Kidney epithelial cell (primary cell): ENCODE results near the gene SLC8A1. TPM values are rescaled to one million over a fixed set of nuclear protein-coding genes. Genes with fewer than 3 reads are reported as not detected.
"Not testable (repeated sequence)": the region's sequence is repeated elsewhere in the genome, so short reads cannot be mapped to it uniquely, and the experiment has no call there.

ENCODE experiments used
- DNase-seq: peaks from one replicate; pipeline ENCODE4 v3.0.0-alpha.2; 2010; ENCODE audit warnings: low read depth
- H3K27me3 ChIP-seq: 2 replicates; pipeline ENCODE4 v1.6.0; 2011; ENCODE audit warnings: low read length; ENCODE audit not compliant: control insufficient read depth, insufficient read depth
- H3K36me3 ChIP-seq: 2 replicates; pipeline ENCODE4 v1.5.1; 2011; ENCODE audit warnings: low read length; ENCODE audit not compliant: control insufficient read depth, insufficient read depth
- H3K4me3 ChIP-seq: 2 replicates; pipeline ENCODE4 v1.5.1; 2011; ENCODE audit warnings: low read depth, mild to moderate bottlenecking, control low read depth, low read length
- total RNA-seq: library from RNA; depleted of rRNA; stranded (reverse); fragments of >200 nt; gene quantifications from 2 replicates; pipeline ENCODE4 v1.2.3, GENCODE V29; 2015
- TF ChIP-seq, protein P1 (sequence below): IDR thresholded peaks from 2 replicates; pipeline ENCODE4 v1.5.1; 2011; ENCODE audit warnings: mild to moderate bottlenecking, moderate library complexity, low read length, control low read depth, inconsistent platforms; ENCODE audit not compliant: insufficient read depth, poor library complexity, severe bottlenecking

SLC8A1 gene
- total RNA-seq, 1 donor from 2014 or later: 3.2 TPM

GRCh38 chr2:40090044-40090443, 361.8 kb downstream of the SLC8A1 start:
- Histone ChIP-seq H3K27me3 (no peaks in the 10 kb centered on the region), H3K36me3 (no peaks in the 10 kb centered on the region), H3K4me3 (no peak overlapping the region)
- no peak for DNase-seq
- TF ChIP-seq, protein P1, sequence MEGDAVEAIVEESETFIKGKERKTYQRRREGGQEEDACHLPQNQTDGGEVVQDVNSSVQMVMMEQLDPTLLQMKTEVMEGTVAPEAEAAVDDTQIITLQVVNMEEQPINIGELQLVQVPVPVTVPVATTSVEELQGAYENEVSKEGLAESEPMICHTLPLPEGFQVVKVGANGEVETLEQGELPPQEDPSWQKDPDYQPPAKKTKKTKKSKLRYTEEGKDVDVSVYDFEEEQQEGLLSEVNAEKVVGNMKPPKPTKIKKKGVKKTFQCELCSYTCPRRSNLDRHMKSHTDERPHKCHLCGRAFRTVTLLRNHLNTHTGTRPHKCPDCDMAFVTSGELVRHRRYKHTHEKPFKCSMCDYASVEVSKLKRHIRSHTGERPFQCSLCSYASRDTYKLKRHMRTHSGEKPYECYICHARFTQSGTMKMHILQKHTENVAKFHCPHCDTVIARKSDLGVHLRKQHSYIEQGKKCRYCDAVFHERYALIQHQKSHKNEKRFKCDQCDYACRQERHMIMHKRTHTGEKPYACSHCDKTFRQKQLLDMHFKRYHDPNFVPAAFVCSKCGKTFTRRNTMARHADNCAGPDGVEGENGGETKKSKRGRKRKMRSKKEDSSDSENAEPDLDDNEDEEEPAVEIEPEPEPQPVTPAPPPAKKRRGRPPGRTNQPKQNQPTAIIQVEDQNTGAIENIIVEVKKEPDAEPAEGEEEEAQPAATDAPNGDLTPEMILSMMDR: no peak

DNA sequence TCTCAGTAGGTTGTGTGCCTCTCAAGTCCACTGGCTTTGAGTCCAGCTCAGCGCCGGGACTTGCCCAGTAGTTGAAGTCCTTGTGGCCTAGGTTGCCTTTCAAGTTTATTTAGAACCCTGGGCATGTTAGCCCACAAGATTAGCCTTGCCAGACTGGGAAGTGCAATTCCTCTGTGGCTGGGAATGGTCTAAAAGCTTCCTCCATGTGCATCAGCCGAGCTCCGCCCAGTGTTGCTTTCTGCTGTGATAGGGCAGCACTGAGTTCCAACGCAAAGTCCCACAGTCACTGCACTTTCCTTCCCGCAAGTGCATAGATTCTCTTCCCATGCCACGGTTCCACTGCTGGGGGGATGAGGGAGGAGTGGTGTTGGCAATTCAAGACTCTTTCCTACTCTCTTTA, 364.0 kb downstream of the SLC8A1 start:
- TF ChIP-seq, protein P1: no peak
- no peak overlapping the region for H3K4me3 ChIP-seq
- DNase-seq: no peak
- H3K27me3 ChIP-seq: no peaks in the 10 kb centered on the region
- no peaks in the 10 kb centered on the region for H3K36me3 ChIP-seq

GRCh38 chr2:40087434-40087833, 364.5 kb downstream of the SLC8A1 start:
- DNase-seq: no peak
- Histone ChIP-seq H3K36me3 (no peaks in the 10 kb centered on the region), H3K27me3 (no peaks in the 10 kb centered on the region), H3K4me3 (no peak overlapping the region)
- TF ChIP-seq, protein P1: no peak

GRCh38 chr2:40085786-40086185, 366.1 kb downstream of the SLC8A1 start:
- DNase-seq: no peak
- TF ChIP-seq, protein P1: no peak
- no peak overlapping the region for H3K4me3 ChIP-seq

GRCh38 chr2:40073336-40073735, 378.6 kb downstream of the SLC8A1 start:
- H3K4me3 ChIP-seq, DNase-seq, H3K27me3 ChIP-seq, H3K36me3 ChIP-seq: not testable (repeated sequence)

More at GRCh38 chr2:40085786-40086185, 366.1 kb downstream of the SLC8A1 start:
- H3K36me3 ChIP-seq: no peaks in the 10 kb centered on the region
- no peaks in the 10 kb centered on the region for H3K27me3 ChIP-seq

DNA sequence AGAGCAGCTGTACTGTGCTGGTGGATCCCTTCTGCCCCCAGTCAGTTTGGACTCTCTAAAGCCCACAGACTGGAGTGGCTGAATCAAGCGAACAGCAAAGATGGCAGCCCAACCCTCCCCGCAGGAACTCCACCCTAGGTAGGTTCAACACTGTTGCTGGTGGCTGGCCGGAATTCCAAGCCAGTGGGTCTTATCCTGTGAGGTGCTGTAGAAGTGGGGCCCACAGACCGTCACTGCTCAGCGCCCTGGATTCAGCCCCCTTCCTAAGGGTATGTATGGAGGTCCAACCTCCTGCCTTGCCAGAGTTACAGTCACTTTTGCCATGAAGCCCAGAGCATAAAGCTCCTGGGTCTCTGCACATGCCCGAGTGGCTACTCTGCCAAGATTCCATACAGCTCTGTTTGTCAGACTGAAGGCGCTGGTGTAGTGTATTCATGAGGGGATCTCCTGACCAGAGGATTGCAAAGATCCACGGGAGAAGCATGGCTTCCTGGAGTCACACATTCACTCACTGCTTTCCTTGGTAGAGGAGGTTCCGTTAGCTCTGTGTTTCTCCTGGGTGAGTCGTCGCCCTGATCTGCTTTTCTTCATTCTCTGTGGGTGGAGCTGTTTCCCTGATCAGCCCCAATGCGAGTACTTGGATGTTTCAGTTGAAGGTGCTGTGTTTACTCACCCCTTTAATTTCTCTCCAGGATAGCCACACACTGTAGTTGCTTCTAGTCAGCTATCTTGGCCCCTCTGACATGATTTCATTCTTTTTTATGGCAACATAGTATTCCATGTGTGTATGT, 379.3 kb downstream of the SLC8A1 start:
- no peak for DNase-seq
- TF ChIP-seq, protein P1: no peak
- Histone ChIP-seq H3K27me3 (no peaks in the 10 kb centered on the region), H3K36me3 (no peaks in the 10 kb centered on the region), H3K4me3 (no peak overlapping the region)
